Measurements from ENCODE around the gene TALDO1.
A peak's percentile ranks its signal among the peaks of the same experiment; 100 is the strongest.

Gene TALDO1

DNA sequence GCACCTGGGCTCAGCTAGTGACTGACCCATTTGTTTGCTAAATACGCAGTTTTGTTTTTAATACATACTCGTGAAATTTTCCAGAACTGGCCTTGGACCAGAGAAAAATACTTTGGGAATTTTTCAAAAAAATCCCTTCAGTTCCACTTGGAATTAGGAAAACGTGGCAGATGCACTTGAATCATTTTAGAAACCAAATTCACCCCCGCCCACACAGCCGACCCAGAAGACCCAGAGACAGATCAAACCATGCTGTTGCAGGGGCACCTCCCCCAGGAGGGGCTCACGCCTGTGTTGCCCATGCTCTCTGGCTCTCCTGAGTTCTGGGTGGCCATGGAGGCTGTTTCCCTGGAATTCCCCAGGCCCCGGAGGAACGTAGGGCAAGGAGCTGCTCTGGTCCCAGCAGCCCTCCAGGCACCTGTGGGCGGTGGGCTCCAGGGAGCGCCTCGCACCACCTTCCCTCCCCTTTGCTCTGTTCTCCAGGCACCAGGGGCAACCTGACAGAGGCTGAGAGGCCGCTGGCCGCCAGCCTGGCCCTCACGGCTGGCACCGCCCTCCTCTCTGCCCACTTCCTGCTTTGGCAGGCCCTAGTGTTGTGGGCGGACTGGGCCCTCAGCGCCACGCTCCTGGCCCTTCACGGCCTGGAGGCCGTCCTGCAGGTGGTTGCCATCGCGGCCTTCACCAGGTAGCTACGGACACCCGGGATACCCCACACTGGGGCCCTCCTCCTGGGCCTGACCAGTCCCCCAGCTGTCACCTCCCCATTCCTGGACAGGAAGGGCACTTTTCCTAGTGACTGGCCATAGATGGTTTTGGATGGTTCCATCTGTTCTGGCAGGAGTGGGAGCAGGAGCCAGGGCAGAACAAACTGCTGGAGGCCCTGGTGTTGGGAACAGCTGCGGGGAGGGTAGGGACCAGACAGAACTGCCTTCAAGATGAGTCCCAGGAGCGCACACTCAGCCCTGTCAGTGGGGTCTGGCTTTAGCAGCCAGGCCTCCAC is 44.5 kb upstream of the TALDO1 start:
- TF ChIP-seq, protein P1, sequence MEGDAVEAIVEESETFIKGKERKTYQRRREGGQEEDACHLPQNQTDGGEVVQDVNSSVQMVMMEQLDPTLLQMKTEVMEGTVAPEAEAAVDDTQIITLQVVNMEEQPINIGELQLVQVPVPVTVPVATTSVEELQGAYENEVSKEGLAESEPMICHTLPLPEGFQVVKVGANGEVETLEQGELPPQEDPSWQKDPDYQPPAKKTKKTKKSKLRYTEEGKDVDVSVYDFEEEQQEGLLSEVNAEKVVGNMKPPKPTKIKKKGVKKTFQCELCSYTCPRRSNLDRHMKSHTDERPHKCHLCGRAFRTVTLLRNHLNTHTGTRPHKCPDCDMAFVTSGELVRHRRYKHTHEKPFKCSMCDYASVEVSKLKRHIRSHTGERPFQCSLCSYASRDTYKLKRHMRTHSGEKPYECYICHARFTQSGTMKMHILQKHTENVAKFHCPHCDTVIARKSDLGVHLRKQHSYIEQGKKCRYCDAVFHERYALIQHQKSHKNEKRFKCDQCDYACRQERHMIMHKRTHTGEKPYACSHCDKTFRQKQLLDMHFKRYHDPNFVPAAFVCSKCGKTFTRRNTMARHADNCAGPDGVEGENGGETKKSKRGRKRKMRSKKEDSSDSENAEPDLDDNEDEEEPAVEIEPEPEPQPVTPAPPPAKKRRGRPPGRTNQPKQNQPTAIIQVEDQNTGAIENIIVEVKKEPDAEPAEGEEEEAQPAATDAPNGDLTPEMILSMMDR (conservative IDR thresholded peaks at IDR 0.05; ENCODE audit: low read depth, low read length), result no peak
- H3K4me3 ChIP-seq (ENCODE audit: low read depth, low read length), result no peak overlapping the region
- no peak for DNase-seq (ENCODE audit: low read depth)

DNA sequence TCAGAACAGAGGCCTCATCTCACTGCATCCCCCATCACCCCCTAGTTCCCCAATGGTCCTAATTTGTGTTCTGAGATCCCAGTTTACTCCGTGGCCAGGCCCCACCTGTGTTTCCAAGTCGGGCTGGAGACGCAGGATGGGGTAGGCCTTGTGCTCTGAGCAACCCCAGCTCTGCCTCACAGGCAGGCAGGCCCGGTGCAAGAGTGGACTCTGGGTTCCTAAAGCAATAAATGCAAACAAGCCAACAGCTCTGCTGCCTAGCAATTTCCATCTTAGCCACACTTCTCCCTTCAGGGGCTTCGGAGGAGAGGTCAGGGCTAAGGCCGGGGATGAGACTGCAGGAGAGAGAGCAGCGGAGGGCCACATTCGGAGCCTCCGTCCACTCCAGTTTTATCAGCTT is 43.8 kb upstream of the TALDO1 start:
- no peak overlapping the region for H3K4me3 ChIP-seq (ENCODE audit: low read depth, low read length)
- DNase-seq (ENCODE audit: low read depth), result no peak
- TF ChIP-seq, protein P1 (conservative IDR thresholded peaks at IDR 0.05; ENCODE audit: low read depth, low read length), result no peak

DNA sequence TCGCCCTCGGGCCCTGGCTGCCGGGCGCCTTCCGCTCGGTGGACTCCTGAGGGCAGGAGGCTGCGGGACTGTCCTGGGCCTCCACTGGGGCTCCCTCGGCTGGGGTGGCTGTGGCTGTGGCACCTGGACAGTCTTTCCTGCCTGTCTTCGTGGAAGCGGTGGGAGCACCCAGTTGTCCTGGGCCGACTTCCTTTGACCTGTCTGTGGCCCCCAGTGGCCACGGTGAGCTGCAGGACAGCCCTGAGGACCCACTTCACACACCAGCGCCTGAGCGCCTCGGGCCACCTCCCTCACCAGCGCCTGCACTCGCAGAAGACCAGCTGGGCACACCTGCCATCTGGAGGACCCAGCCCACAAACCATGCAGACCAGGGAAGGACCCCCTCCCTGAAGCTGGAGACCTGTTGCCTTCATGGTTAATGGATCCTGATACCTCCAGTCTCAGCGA is 43.0 kb upstream of the TALDO1 start:
- TF ChIP-seq, protein P1 (conservative IDR thresholded peaks at IDR 0.05; ENCODE audit: low read depth, low read length), result no peak
- no peak overlapping the region for H3K4me3 ChIP-seq (ENCODE audit: low read depth, low read length)
- no peak for DNase-seq (ENCODE audit: low read depth)

DNA sequence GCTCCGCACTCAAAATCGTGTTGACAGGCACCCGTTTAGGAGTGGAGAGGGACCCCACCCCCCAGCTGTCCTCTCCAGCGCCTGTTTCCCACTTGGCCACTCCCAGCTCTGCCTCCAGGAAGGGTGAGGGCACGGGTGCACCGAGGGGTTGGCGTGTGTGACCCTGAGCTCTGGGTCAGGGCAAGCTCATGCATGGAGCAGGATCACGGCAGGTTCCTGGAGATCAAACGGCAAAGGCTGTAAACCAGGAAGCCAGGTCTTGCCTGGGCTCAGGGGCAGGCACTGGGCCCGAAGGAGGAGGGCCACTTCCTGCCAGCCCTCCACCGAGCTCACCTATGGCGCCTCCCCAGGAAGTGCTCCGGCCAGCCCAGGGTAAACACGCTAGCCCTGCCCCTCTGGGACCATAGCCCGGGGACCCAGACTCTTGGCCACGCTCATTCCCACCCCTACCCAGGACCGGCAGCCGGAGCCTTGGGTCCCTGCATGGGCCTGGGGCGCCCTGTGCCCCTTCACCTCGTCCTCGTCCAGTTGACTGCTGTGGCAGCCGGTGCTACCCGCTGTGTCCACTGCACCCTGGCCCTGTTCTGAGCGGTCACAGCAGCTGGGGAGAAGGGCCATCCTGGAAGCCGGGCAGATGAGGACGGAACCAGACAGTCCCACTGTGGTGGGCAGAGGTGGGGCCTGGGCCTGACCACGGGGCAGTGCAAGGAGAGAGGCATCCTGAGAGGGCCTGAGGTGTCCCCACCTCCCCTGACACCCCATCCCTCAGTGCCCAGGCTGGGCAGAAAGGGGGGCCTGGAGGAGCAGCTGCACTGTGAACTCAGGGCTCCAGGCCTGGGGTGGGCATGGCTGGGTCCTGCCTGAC is 42.3 kb upstream of the TALDO1 start:
- H3K4me3 ChIP-seq (ENCODE audit: low read depth, low read length), result no peak overlapping the region
- DNase-seq (ENCODE audit: low read depth), result no peak
- TF ChIP-seq, protein P1 (conservative IDR thresholded peaks at IDR 0.05; ENCODE audit: low read depth, low read length), result no peak

DNA sequence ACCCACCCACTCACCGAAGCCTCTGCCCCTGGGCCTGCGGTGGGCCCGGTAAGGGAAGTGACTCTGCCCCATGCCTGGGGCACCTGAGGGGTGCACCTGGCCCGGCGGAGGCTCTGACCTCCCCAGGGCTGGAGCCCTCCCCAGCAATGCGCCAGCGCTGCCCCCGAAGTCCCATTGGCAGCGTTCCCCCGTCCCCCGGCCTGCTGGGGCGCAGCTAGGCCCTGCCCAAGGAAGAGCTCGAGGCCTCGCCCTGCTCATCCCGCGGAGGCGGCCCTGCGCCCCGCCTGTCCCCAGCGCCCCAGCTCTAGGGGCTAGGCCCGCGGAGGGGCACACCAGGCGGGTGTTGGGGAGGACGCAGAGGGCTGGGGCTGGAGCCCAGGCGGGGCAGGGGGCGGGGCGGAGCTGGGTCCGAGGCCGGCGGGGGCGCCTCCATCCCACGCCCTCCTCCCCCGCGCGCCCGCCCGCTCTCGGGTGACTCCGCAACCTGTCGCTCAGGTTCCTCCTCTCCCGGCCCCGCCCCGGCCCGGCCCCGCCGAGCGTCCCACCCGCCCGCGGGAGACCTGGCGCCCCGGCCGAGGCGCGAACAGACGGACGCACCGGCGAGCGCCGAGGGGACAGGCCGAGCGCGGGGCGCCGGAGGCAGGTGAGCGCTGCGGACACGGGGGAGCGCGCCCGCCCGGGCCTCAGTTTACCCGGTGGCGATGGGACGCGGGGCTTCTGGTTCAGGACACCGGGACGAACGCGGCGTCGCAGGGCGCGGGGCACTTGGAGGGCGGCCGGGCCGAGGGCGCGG is 41.4 kb upstream of the TALDO1 start, which contains the start of gene EPS8L2:
Gene EPS8L2, plus strand, starts transcription at position 586 of the 793 bp plus-strand sequence. CDS start 3,177 bp downstream, outside the sequence.
- TF ChIP-seq, protein P1 (conservative IDR thresholded peaks at IDR 0.05; ENCODE audit: low read depth, low read length), result no peak
- no peak for DNase-seq (ENCODE audit: low read depth)
- H3K4me3 ChIP-seq (ENCODE audit: low read depth, low read length), result peak within 1 kb of the TSS; percentile 55

DNA sequence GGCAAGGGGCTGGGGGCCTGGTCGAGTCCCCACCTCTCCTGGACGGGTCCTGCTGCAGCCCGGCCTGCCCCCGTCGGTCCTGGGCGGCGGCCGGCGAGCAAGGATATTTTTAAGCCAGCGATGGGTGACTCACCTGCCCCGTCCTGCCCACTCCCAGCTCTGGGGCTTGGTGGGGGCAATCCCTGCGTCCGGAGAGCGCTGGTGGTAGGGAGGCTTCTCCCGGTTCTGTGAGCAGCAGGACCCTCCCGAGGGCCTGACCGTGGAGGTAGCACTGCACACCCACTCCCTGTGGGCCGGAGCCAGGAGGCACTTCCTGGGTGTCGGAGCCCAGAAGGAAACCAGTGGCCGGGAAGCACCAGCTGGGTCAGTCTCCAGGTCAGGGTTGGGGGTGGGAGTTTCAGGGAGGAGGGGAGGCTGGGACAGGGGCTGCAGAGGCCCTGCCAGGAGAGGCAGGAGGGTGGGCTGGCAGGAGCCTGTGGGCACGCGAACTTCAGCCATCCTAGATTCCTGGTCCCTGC is 40.8 kb upstream of the TALDO1 start:
- DNase-seq (ENCODE audit: low read depth), result peak; percentile 24
- TF ChIP-seq, protein P1 (conservative IDR thresholded peaks at IDR 0.05; ENCODE audit: low read depth, low read length), result no peak
- H3K4me3 ChIP-seq (ENCODE audit: low read depth, low read length), result peak overlapping the region; percentile 55
